Tibial nerve (tissue), 4 donors: Measurements from ENCODE around the gene ST8SIA1. TPM values are rescaled to one million over a fixed set of nuclear protein-coding genes. Genes with fewer than 3 reads are reported as not detected.

Experiments
- DNase-seq, 2 donors: peaks; one replicate each; pipeline ENCODE4 v3.0.0-alpha.2; 2019; ENCODE audit warnings: low spot score in 2 of 2
- H3K27ac ChIP-seq, 4 donors: fragments of 200-600 bp; sonication (generic) in 3 of 4; one replicate each; pipeline ENCODE4 v1.5.1; 2017 to 2019; ENCODE audit warnings: mild to moderate bottlenecking in 1 of 4
- H3K27me3 ChIP-seq, 2 donors: fragments of 200-600 bp; sonication (generic) in 1 of 2; one replicate each; pipeline versions ENCODE4 v1.5.1 to v1.6.0; 2017 to 2019
- H3K36me3 ChIP-seq, 3 donors: fragments of 200-600 bp; sonication (generic); one replicate each; pipeline ENCODE4 v1.5.1; 2018 to 2019
- H3K4me1 ChIP-seq, 4 donors: fragments of 200-600 bp; sonication (generic) in 3 of 4; one replicate each; pipeline ENCODE4 v1.5.1; 2017 to 2019
- H3K4me3 ChIP-seq, 4 donors: fragments of 200-600 bp; sonication (generic) in 3 of 4; one replicate each; pipeline ENCODE4 v1.5.1; 2017 to 2019; ENCODE audit warnings: mild to moderate bottlenecking in 1 of 4, moderate library complexity in 1 of 4
- H3K9me3 ChIP-seq, 4 donors: fragments of 200-600 bp; sonication (generic) in 3 of 4; one replicate each; pipeline ENCODE4 v1.5.1; 2017 to 2019
- EP300 ChIP-seq, 2 donors: sonication (generic); formaldehyde crosslinking; IDR thresholded peaks; one replicate each; pipeline ENCODE4 v1.6.1; 2017; ENCODE audit warnings: antibody characterized with exemption in 2 of 2, mild to moderate bottlenecking in 1 of 2
- POLR2A ChIP-seq, 2 donors: fragments of 450-650 bp; IDR thresholded peaks; one replicate each; pipeline ENCODE4 v1.6.1; 2017; ENCODE audit warnings: antibody characterized with exemption in 2 of 2, mild to moderate bottlenecking in 2 of 2, moderate library complexity in 2 of 2
- WGBS, 2 donors: methylation state at CpG; one replicate each; pipeline ENCODE4 v1.1.5; 2018; 5-methylcytosine and 5-hydroxymethylcytosine counted together
- total RNA-seq, 4 donors: library from RNA; depleted of rRNA; stranded (reverse); fragments of >200 nt; gene quantifications; one replicate each; pipeline ENCODE4 v1.1.0, GENCODE V29; 2016
- TF ChIP-seq, protein P1 (sequence below), 5 experiments: fragments of 200-600 bp in 3 of 5; fragments of 450-650 bp in 2 of 5; sonication (generic) in 3 of 5; IDR thresholded peaks; one replicate each; pipeline ENCODE4 v1.5.1; 2016 to 2019; ENCODE audit warnings: antibody characterized with exemption in 5 of 5, mild to moderate bottlenecking in 3 of 5, moderate library complexity in 2 of 5

The ST8SIA1 gene
- total RNA-seq, 4 donors from 2014 or later: 0.63 to 5.1 (median 2.0) TPM

- H3K4me3 ChIP-seq: no peak overlapping the region
- H3K4me1 ChIP-seq: no peaks in the 10 kb centered on the region
- WGBS, 2 donors: 84 to 85% methylated on average over 4 of the region's 4 CpGs
- H3K36me3 ChIP-seq: no peaks in the 10 kb centered on the region
- no peaks in the 10 kb centered on the region for H3K27me3 ChIP-seq
- H3K27ac ChIP-seq: no peak overlapping the region
- DNase-seq: no peak
- H3K9me3 ChIP-seq: no peaks in the 10 kb centered on the region
- TF ChIP-seq, protein P1, sequence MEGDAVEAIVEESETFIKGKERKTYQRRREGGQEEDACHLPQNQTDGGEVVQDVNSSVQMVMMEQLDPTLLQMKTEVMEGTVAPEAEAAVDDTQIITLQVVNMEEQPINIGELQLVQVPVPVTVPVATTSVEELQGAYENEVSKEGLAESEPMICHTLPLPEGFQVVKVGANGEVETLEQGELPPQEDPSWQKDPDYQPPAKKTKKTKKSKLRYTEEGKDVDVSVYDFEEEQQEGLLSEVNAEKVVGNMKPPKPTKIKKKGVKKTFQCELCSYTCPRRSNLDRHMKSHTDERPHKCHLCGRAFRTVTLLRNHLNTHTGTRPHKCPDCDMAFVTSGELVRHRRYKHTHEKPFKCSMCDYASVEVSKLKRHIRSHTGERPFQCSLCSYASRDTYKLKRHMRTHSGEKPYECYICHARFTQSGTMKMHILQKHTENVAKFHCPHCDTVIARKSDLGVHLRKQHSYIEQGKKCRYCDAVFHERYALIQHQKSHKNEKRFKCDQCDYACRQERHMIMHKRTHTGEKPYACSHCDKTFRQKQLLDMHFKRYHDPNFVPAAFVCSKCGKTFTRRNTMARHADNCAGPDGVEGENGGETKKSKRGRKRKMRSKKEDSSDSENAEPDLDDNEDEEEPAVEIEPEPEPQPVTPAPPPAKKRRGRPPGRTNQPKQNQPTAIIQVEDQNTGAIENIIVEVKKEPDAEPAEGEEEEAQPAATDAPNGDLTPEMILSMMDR (IDR thresholded peaks at IDR 0.05): no peak
Measured at GRCh38 chr12:22215467-22216253, 118.8 kb downstream of the ST8SIA1 start.

DNA sequence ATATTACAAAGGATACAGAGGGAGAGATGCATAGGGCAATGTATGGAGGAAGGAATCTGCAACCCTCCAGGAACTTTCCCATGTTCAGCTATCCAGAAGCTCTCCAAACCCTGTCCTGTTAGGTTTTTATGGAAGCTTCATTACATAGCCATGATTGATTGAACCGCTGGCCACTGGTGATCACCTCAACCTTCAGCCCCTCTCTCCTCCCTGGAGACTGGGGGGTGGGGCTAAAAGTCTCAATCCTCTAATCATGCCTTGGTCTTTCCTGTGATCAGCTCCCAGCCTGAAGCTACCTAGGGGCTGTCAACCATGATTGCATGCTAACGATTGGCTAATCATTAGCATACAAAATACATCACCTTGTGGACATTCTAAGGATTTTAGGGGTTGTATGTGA, 123.4 kb downstream of the ST8SIA1 start:
- WGBS, 2 donors: 94 to 98% methylated on average over 2 of the region's 2 CpGs
- no peak for DNase-seq
- Histone ChIP-seq H3K27ac (no peak overlapping the region), H3K9me3 (no peaks in the 10 kb centered on the region), H3K4me1 (no peaks in the 10 kb centered on the region), H3K4me3 (no peak overlapping the region), H3K36me3 (no peaks in the 10 kb centered on the region), H3K27me3 (no peaks in the 10 kb centered on the region)
- TF ChIP-seq POLR2A (IDR thresholded peaks at IDR 0.05) (no peak), EP300 (IDR thresholded peaks at IDR 0.05) (no peak)
- TF ChIP-seq, protein P1 (IDR thresholded peaks at IDR 0.05): no peak

- no peak for DNase-seq
- H3K27ac ChIP-seq: no peak overlapping the region
- no peaks in the 10 kb centered on the region for H3K4me1 ChIP-seq
- H3K27me3 ChIP-seq: no peaks in the 10 kb centered on the region
- TF ChIP-seq EP300 (IDR thresholded peaks at IDR 0.05): no peak
- no peak for TF ChIP-seq POLR2A (IDR thresholded peaks at IDR 0.05)
- TF ChIP-seq, protein P1 (IDR thresholded peaks at IDR 0.05): no peak
- H3K4me3 ChIP-seq: no peak overlapping the region
- H3K9me3 ChIP-seq: no peaks in the 10 kb centered on the region
- H3K36me3 ChIP-seq: no peaks in the 10 kb centered on the region
Measured at GRCh38 chr12:22209422-22209821, 125.1 kb downstream of the ST8SIA1 start.

DNA sequence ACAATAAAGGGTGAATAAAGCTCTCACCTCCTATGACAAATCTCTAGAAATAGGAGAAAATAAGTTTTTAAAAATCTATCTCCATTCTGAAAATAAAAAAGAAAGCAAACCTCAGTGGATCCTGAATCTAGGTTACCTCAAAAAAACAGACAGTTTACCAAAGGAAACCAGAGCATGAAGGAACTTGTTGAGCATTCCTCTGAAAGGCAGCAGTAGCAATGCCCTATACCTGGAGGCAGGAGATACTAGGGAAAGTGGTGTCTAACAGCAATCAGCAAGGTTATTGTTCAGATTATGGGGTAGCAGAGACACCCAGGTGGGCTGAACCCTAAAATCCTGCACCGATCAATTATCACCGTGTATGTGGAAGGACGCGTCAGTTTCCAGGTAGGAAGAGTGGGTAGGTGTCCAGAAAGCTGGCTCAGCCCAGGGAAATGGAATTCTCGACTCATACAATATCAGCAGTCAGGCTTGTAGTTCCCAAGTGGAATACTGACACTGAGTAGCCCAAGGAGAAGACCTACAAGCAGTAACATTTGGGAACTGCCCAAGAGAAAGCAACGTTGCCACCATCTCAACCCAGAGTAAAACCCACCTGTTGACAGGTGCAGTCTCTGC, 128.3 kb downstream of the ST8SIA1 start:
- peaks cover 0 to 8% (median 0%) of the 10 kb centered on the region in 4 donors for H3K9me3 ChIP-seq
- no peaks in the 10 kb centered on the region for H3K4me1 ChIP-seq
- no peaks in the 10 kb centered on the region for H3K27me3 ChIP-seq
- H3K36me3 ChIP-seq: no peaks in the 10 kb centered on the region
- DNase-seq: no peak
- no peak for TF ChIP-seq EP300 (IDR thresholded peaks at IDR 0.05)
- TF ChIP-seq, protein P1 (IDR thresholded peaks at IDR 0.05): no peak
- H3K4me3 ChIP-seq: no peak overlapping the region
- 97 to 99% methylated on average over 6 of the region's 6 CpGs for WGBS, 2 donors
- no peak overlapping the region for H3K27ac ChIP-seq

- Histone ChIP-seq H3K27ac (no peak overlapping the region), H3K36me3 (no peaks in the 10 kb centered on the region), H3K4me1 (no peaks in the 10 kb centered on the region), H3K9me3 (peaks cover 0 to 8% (median 0%) of the 10 kb centered on the region in 4 donors), H3K4me3 (no peak overlapping the region), H3K27me3 (no peaks in the 10 kb centered on the region)
- TF ChIP-seq POLR2A (IDR thresholded peaks at IDR 0.05) (no peak), EP300 (IDR thresholded peaks at IDR 0.05) (no peak)
- TF ChIP-seq, protein P1 (IDR thresholded peaks at IDR 0.05): no peak
- 93% methylated on average over 1 of the region's 1 CpG for WGBS, 2 donors
- no peak for DNase-seq
Measured at GRCh38 chr12:22204391-22204790, 130.1 kb downstream of the ST8SIA1 start.
